Stimulated activated CD8-positive, alpha-beta memory T cell treated with anti-CD3 and anti-CD28 coated beads, Interleukin-4, amount 100 ng/mL, for 24 hours (primary cell): ENCODE measurements around the gene SLITRK2.

Source experiments
- DNase-seq: peaks from one replicate; pipeline ENCODE4 v3.0.0-alpha.2; 2020; ENCODE audit warnings: low read depth

The SLITRK2 gene

GRCh38 chrX:145856181-145856580, 38.6 kb downstream of the SLITRK2 start:
- no peak for DNase-seq

- no peak for DNase-seq
Observed at GRCh38 chrX:145861818-145862217, 44.2 kb downstream of the SLITRK2 start.

- no peak for DNase-seq
Observed at GRCh38 chrX:145865082-145865481, 47.5 kb downstream of the SLITRK2 start.
